Bronchial epithelial cell (primary cell): ENCODE results near the gene FSTL4. TPM values are rescaled to one million over a fixed set of nuclear protein-coding genes. Genes with fewer than 3 reads are reported as not detected.

Source experiments
- DNase-seq: peaks from one replicate; pipeline ENCODE4 v3.0.0-alpha.2; 2010; ENCODE audit warnings: low read depth
- FAIRE-seq: peaks from 2 replicates; lab custom pipeline; 2011; peaks lifted over from hg19 to GRCh38; lab: Jason Lieb, UNC
- H3K27me3 ChIP-seq: 2 replicates; pipeline ENCODE4 v1.5.1; 2011; ENCODE audit warnings: low read length; ENCODE audit not compliant: control insufficient read depth, insufficient read depth
- H3K36me3 ChIP-seq: 2 replicates; pipeline ENCODE4 v1.5.1; 2011; ENCODE audit warnings: low read length; ENCODE audit not compliant: control insufficient read depth, insufficient read depth
- H3K4me3 ChIP-seq: 2 replicates; pipeline ENCODE4 v1.5.1; 2011; ENCODE audit warnings: mild to moderate bottlenecking, low read depth, low read length, control low read depth
- total RNA-seq: library from RNA; depleted of rRNA; stranded (reverse); fragments of >200 nt; gene quantifications from 2 replicates; pipeline ENCODE4 v1.2.1, GENCODE V29; 2014
- TF ChIP-seq, protein P1 (sequence below): IDR thresholded peaks from 2 replicates; pipeline ENCODE4 v1.5.1; 2011; ENCODE audit warnings: mild to moderate bottlenecking, moderate library complexity, low read length, control low read depth, inconsistent platforms; ENCODE audit not compliant: insufficient read depth, severe bottlenecking

The FSTL4 gene
- total RNA-seq, 1 donor from 2014 or later, result not detected

DNA sequence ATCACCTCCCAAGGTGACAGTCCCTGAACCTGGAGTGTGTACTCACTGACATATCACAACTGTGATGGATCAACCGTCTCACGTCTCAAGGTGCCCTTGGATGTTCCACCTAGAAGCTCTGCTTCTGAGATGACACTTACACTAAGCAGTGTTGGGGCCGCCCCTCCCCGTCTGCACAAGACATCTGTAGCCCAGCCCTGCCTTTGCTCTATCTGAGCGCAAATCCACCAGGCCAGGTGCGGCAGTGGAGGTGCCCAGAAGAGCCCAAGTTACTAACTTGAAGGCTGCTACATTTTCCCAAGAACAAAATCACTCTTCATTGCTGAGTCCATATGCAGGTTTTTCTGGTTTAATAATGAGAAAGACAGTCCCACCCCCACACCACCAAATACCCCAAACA lies 148.3 kb downstream of the FSTL4 start:
- DNase-seq (no peak), FAIRE-seq (no peak)
- no peak overlapping the region for H3K4me3 ChIP-seq
- no peaks in the 10 kb centered on the region for H3K27me3 ChIP-seq
- H3K36me3 ChIP-seq, result no peaks in the 10 kb centered on the region
- TF ChIP-seq, protein P1, sequence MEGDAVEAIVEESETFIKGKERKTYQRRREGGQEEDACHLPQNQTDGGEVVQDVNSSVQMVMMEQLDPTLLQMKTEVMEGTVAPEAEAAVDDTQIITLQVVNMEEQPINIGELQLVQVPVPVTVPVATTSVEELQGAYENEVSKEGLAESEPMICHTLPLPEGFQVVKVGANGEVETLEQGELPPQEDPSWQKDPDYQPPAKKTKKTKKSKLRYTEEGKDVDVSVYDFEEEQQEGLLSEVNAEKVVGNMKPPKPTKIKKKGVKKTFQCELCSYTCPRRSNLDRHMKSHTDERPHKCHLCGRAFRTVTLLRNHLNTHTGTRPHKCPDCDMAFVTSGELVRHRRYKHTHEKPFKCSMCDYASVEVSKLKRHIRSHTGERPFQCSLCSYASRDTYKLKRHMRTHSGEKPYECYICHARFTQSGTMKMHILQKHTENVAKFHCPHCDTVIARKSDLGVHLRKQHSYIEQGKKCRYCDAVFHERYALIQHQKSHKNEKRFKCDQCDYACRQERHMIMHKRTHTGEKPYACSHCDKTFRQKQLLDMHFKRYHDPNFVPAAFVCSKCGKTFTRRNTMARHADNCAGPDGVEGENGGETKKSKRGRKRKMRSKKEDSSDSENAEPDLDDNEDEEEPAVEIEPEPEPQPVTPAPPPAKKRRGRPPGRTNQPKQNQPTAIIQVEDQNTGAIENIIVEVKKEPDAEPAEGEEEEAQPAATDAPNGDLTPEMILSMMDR, result no peak

DNA sequence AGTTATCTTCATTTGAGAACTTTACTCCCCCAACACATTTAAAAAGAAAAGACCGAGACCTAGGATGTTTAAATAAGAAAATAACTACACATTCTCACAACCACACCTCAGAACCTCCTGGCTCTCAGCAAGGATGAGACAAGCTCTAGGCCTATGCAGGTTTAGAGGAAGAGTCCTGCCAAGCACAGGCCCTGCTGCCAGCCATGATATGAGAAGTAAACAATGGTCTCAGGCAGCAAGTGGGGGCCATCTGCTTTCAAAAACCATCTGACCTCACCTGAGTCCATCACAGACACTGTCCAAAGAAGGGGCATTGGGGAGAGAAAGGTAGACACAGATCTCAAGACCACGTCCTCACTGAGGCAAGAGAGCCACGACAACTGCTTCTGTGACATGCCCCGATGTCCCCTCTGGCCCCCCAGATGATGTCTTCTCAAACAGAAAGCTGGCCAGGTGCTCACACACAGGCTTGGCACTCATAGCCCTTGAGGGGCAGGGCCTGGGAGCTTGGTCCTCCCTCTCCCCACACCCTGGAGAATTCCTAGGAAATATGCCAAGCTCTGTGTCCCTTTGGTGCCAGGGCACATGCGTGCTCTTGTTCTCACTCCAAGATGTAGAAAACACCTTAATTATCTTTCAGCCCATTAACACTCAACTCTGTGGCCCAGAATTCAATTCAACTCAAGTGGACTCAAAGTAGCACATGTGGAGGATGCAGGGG lies 150.4 kb downstream of the FSTL4 start:
- Histone ChIP-seq H3K36me3 (no peaks in the 10 kb centered on the region), H3K27me3 (no peaks in the 10 kb centered on the region), H3K4me3 (no peak overlapping the region)
- DNase-seq (no peak), FAIRE-seq (no peak)
- TF ChIP-seq, protein P1, result no peak

DNA sequence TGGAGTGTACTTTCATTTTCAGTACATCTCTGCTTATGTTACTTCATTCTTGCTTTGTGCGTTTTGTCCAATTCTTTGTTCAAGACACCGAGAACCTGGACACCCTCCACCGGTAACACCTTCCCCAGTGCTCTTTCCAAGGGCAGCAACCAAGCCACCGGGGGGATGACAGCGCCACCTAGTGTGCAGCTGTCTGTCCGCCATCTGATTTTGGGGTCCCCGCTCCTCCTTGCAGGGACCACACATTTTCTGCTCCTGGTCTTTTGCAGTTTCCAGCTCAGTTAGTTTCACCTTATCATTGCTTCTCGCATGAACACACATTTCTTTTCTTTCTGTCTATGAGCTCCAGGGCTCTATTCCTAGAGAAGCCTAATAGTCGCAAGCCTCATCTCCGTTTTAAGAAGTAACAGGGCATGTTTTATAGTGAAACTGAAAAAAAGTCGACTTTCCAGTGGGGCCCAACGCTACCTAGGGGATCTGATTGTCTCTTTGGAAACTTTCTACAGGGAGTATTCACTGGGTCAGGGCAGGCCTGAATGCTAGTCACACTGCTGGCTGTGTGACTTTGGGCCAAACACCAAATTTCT lies 152.1 kb downstream of the FSTL4 start:
- no peak overlapping the region for H3K4me3 ChIP-seq
- TF ChIP-seq, protein P1, result peak; percentile 92
- H3K27me3 ChIP-seq, result no peaks in the 10 kb centered on the region
- FAIRE-seq, result no peak
- no peaks in the 10 kb centered on the region for H3K36me3 ChIP-seq
- DNase-seq, result peak; percentile 26

DNA sequence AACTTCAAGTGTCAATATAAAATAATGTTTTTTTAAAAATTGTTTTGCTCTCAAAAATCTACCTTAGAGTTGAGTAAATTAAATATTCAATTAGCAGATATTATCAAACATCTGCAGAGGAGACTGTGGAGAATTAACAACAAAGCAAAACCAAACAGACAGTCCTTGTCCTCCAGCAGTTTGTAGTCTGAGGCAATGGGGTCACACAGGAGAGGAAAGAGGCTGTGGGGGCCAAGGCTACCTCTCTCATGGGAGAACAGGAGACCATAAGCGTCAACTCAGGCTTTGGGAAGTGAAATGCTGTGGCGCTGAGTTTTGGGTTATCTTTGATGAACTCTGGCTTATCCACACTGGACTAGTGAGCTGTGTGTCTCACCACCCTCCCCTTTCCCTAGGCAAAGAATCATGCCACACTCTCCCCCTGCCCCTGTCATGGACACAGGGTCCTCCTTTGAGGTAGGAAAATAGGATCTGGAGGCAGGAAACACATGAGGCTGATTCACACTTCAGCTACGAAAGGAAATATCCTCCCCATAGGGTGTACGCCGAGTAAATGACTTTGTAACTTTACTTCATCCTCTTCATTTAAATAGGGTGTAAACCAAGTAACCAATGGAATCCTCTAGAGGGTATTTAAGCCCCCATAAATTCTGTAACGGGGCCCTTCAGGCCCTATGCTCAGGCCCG lies 152.7 kb downstream of the FSTL4 start:
- FAIRE-seq (peak; percentile 50), DNase-seq (no peak)
- H3K36me3 ChIP-seq, result no peaks in the 10 kb centered on the region
- H3K27me3 ChIP-seq, result no peaks in the 10 kb centered on the region
- H3K4me3 ChIP-seq, result no peak overlapping the region
- TF ChIP-seq, protein P1, result no peak

DNA sequence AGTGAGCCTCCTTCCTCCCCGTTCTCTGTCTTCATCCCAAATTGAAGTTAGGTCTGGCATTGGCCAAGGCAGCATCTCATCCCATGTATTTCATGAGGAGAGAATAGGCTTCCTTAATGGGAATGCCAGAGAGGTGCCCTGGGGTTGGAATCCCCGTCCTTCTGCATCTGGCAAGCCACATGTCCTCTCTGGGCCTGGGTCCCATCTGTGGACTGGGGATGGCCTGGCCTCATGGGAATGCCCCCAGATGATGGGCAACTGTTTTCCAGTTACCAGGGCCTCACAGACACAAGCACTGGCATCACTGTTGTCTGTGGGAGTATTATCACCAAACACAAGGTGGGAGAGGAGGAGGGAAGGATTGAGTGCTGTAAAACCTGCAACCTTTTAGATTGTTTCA lies 153.9 kb downstream of the FSTL4 start:
- no peaks in the 10 kb centered on the region for H3K27me3 ChIP-seq
- no peak for DNase-seq
- no peak for FAIRE-seq
- TF ChIP-seq, protein P1, result no peak
- H3K36me3 ChIP-seq, result no peaks in the 10 kb centered on the region
- no peak overlapping the region for H3K4me3 ChIP-seq
